ENCODE results near the gene GHITM. TPM values are rescaled to one million over a fixed set of nuclear protein-coding genes. Genes with fewer than 3 reads are reported as not detected.
"Not testable (repeated sequence)": the region's sequence is repeated elsewhere in the genome, so short reads cannot be mapped to it uniquely, and the experiment has no call there.

The GHITM gene
- total and polyA plus RNA-seq, 7 experiments from 2014 or later: 61.5 to 312 (median 78.7) TPM

DNA sequence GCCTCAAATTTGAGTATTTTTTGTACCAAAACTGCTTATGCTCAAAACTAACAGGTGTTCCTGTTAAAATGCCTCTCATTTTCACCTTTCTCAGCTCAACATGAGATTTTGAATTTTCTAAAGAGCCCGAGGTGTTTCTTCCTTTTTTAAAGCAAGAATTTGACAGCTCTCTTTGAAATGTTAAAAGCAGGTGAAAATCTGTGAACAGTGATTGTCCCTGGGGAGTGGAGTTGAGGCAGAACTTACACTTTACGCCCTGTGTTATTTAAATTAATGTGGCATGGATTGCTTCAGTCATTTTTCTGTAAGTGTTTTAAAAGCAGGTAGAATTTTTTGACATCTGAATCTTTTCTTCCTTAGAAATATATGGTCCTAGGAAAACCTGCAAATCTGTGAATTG is 25.1 kb downstream of the GHITM start:
- no peaks in the 10 kb centered on the region for H3K9me3 Mint-ChIP-seq
- CTCF ChIA-PET: interaction anchor here (1.2 kb wide), 1 partner anchor 16 kb away, joined by 4 read pairs; no protein-coding TSS in a partner anchor
- peaks cover 0 to 20% (median 5%) of the 10 kb centered on the region in 5 donors for H3K27me3 Mint-ChIP-seq
- no peak overlapping the region for H3K27ac Mint-ChIP-seq
- no peak overlapping the region for H3K27ac ChIP-seq (ENCODE audit: low read depth, low read length)
- H3K4me3 Mint-ChIP-seq: no peak overlapping the region
- H3K27me3 ChIP-seq (ENCODE audit: control insufficient read depth in 2 of 2, insufficient read depth in 2 of 2, low read length in 2 of 2): no peaks in the 10 kb centered on the region
- no peak overlapping the region for H3K4me3 ChIP-seq (ENCODE audit: low read length)
- no peaks in the 10 kb centered on the region for H3K36me3 ChIP-seq (ENCODE audit: control insufficient read depth in 2 of 3, insufficient read depth in 3 of 3, low read length in 3 of 3)
- no peaks in the 10 kb centered on the region for H3K36me3 Mint-ChIP-seq
- peaks cover 0 to 4% (median 2%) of the 10 kb centered on the region in 7 donors for H3K4me1 Mint-ChIP-seq
- no peaks in the 10 kb centered on the region for H3K4me1 ChIP-seq (ENCODE audit: control insufficient read depth in 2 of 2, insufficient read depth in 2 of 2, low read length in 2 of 2)
- no peak for DNase-seq
- ATAC-seq: no peak
- intact Hi-C loops (cut with micrococcal nuclease): no loop called here
- POLR2A ChIA-PET: no interaction called here
- no peaks in the 10 kb centered on the region for H3K9me3 ChIP-seq (ENCODE audit: control insufficient read depth in 2 of 3, low read length in 3 of 3)

DNA sequence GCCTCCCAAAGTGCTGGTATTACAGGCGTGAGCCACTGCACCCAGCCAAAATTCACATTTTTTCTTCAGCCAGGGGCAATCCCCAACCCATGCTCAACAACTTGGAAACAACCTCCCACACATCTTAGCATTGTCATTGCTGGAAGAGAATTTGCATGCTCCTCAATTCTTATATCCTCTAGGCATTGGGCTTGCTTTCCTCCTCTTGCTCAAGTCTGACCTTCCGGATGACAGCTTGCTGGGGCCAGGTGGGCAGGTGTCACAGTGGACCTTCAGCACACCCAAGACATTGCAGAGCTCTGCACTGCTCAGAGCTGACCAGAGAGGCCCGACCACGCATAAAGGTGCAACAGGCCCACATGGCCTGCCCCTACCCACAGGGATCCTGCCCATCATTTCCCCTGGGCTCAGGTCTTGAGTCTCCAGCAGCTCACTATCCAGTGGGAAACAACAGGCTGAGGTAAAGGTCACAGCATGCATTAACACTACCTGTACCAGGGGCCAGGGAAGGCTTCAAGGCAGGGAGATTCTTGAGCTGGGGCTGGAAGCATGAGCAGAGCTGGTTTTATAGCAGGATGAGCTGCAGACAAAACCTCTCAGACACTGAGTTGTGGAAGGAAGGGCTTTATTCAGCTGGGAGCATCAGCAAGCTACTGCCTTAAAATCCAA is 27.4 kb downstream of the GHITM start:
- Mint-ChIP-seq H3K9me3 (no peaks in the 10 kb centered on the region), H3K27me3 (peaks cover 0 to 14% (median 5%) of the 10 kb centered on the region in 5 donors), H3K4me3 (no peak overlapping the region), H3K4me1 (peaks cover 0 to 1% (median 0%) of the 10 kb centered on the region in 7 donors), H3K27ac (no peak overlapping the region), H3K36me3 (no peaks in the 10 kb centered on the region)
- ChIA-PET POLR2A (no interaction called here), CTCF (no interaction called here)
- no peak for DNase-seq
- Histone ChIP-seq H3K9me3 (ENCODE audit: control insufficient read depth in 2 of 3, low read length in 3 of 3) (no peaks in the 10 kb centered on the region), H3K27me3 (ENCODE audit: control insufficient read depth in 2 of 2, insufficient read depth in 2 of 2, low read length in 2 of 2) (no peaks in the 10 kb centered on the region), H3K27ac (ENCODE audit: low read depth, low read length) (no peak overlapping the region), H3K4me3 (ENCODE audit: low read length) (no peak overlapping the region), H3K4me1 (ENCODE audit: control insufficient read depth in 2 of 2, insufficient read depth in 2 of 2, low read length in 2 of 2) (no peaks in the 10 kb centered on the region), H3K36me3 (ENCODE audit: control insufficient read depth in 2 of 3, insufficient read depth in 3 of 3, low read length in 3 of 3) (no peaks in the 10 kb centered on the region)
- ATAC-seq: no peak
- intact Hi-C loops (cut with micrococcal nuclease): no loop called here

- H3K36me3 ChIP-seq (ENCODE audit: control insufficient read depth in 2 of 3, insufficient read depth in 3 of 3, low read length in 3 of 3); ATAC-seq; H3K27me3 ChIP-seq (ENCODE audit: control insufficient read depth in 2 of 2, insufficient read depth in 2 of 2, low read length in 2 of 2); H3K4me3 Mint-ChIP-seq; H3K27ac ChIP-seq (ENCODE audit: low read depth, low read length); H3K4me1 ChIP-seq (ENCODE audit: control insufficient read depth in 2 of 2, insufficient read depth in 2 of 2, low read length in 2 of 2); H3K9me3 Mint-ChIP-seq; POLR2A ChIA-PET; H3K27ac Mint-ChIP-seq; CTCF ChIA-PET; H3K9me3 ChIP-seq (ENCODE audit: control insufficient read depth in 2 of 3, low read length in 3 of 3); intact Hi-C loops (cut with micrococcal nuclease); DNase-seq; H3K4me3 ChIP-seq (ENCODE audit: low read length); H3K4me1 Mint-ChIP-seq; H3K36me3 Mint-ChIP-seq: not testable (repeated sequence)
- peaks cover 0 to 14% (median 5%) of the 10 kb centered on the region in 5 donors for H3K27me3 Mint-ChIP-seq
Measured at GRCh38 chr10:84167289-84167653, 28.0 kb downstream of the GHITM start.

DNA sequence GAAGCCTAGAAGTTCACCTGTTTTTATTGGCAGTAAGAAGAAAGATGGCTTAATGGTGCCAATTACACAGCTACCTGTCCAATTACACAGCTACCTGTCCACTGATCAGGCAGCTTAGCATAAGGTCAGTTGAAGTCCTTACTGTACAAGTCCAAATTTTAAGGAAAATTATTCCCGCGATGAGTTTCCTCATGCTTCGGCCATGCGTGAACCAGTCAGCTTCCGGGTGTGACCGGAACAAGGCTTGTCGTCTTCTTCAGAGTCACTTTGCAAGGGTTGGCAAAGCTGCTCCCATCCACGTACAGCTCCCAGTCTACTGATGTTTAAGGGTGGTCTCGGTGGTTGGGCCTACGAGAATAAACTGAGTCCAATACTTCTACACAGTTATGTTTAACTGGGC is 29.1 kb downstream of the GHITM start:
- intact Hi-C loops (cut with micrococcal nuclease); H3K4me3 ChIP-seq (ENCODE audit: low read length); H3K36me3 ChIP-seq (ENCODE audit: control insufficient read depth in 2 of 3, insufficient read depth in 3 of 3, low read length in 3 of 3); H3K4me1 Mint-ChIP-seq; DNase-seq; H3K27ac ChIP-seq (ENCODE audit: low read depth, low read length); H3K27me3 ChIP-seq (ENCODE audit: control insufficient read depth in 2 of 2, insufficient read depth in 2 of 2, low read length in 2 of 2); H3K9me3 ChIP-seq (ENCODE audit: control insufficient read depth in 2 of 3, low read length in 3 of 3); ATAC-seq; H3K27ac Mint-ChIP-seq; H3K4me3 Mint-ChIP-seq; H3K36me3 Mint-ChIP-seq; H3K4me1 ChIP-seq (ENCODE audit: control insufficient read depth in 2 of 2, insufficient read depth in 2 of 2, low read length in 2 of 2); H3K9me3 Mint-ChIP-seq: not testable (repeated sequence)
- CTCF ChIA-PET: interaction anchor here (1.0 to 1.2 kb wide), 2 partner anchors 20 to 22 kb away, joined by 4 read pairs; no protein-coding TSS in a partner anchor
- POLR2A ChIA-PET: interaction anchor here (0.8 kb wide), 1 partner anchor 9 kb away, joined by 3 read pairs; no protein-coding TSS in a partner anchor
- H3K27me3 Mint-ChIP-seq: peaks cover 0 to 10% (median 4%) of the 10 kb centered on the region in 5 donors

DNA sequence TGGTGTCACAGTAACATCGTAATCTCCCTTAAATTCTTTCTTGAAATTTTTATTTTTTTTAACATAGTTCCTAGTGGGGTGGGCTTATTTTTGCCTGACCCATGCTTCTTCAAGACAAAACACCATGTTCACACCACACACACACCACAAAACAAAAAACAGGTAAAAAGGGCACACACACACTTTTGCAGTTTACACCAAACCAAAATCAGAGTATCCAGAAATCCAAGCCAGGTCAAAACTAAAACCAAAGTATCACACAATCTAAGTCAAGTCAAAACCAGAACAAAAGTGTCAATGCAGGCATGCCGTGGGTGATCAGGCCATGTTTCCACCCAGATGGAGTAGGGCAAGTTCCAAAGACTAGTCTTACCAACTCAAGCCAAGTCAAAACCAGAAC is 31.9 kb downstream of the GHITM start:
- H3K36me3 ChIP-seq (ENCODE audit: control insufficient read depth in 2 of 3, insufficient read depth in 3 of 3, low read length in 3 of 3); H3K4me1 Mint-ChIP-seq; H3K9me3 Mint-ChIP-seq; H3K9me3 ChIP-seq (ENCODE audit: control insufficient read depth in 2 of 3, low read length in 3 of 3); POLR2A ChIA-PET; H3K4me1 ChIP-seq (ENCODE audit: control insufficient read depth in 2 of 2, insufficient read depth in 2 of 2, low read length in 2 of 2); H3K4me3 ChIP-seq (ENCODE audit: low read length); DNase-seq; H3K27me3 Mint-ChIP-seq; CTCF ChIA-PET; ATAC-seq; H3K27ac Mint-ChIP-seq; H3K4me3 Mint-ChIP-seq; H3K36me3 Mint-ChIP-seq; intact Hi-C loops (cut with micrococcal nuclease); H3K27ac ChIP-seq (ENCODE audit: low read depth, low read length); H3K27me3 ChIP-seq (ENCODE audit: control insufficient read depth in 2 of 2, insufficient read depth in 2 of 2, low read length in 2 of 2): not testable (repeated sequence)

- H3K9me3 ChIP-seq (ENCODE audit: control insufficient read depth in 2 of 3, low read length in 3 of 3); CTCF ChIA-PET; H3K27me3 Mint-ChIP-seq; DNase-seq; H3K4me3 Mint-ChIP-seq; H3K27ac ChIP-seq (ENCODE audit: low read depth, low read length); ATAC-seq; H3K36me3 ChIP-seq (ENCODE audit: control insufficient read depth in 2 of 3, insufficient read depth in 3 of 3, low read length in 3 of 3); H3K9me3 Mint-ChIP-seq; intact Hi-C loops (cut with micrococcal nuclease); H3K4me3 ChIP-seq (ENCODE audit: low read length); H3K27me3 ChIP-seq (ENCODE audit: control insufficient read depth in 2 of 2, insufficient read depth in 2 of 2, low read length in 2 of 2); H3K36me3 Mint-ChIP-seq; H3K27ac Mint-ChIP-seq; POLR2A ChIA-PET: not testable (repeated sequence)
- peaks cover 0 to 10% (median 6%) of the 10 kb centered on the region in 7 donors for H3K4me1 Mint-ChIP-seq
- H3K4me1 ChIP-seq (ENCODE audit: control insufficient read depth in 2 of 2, insufficient read depth in 2 of 2, low read length in 2 of 2): peaks cover 7 to 15% of the 10 kb centered on the region in 2 donors
Measured at GRCh38 chr10:84171700-84172466, 32.6 kb downstream of the GHITM start.

Data from naive thymus-derived CD4-positive, alpha-beta T cell (primary cell).